Stimulated activated CD8-positive, alpha-beta memory T cell treated with anti-CD3 and anti-CD28 coated beads, Interleukin-15, amount 100 ng/mL, for 4 hours (primary cell): ENCODE results near the gene EIF2S2.

Source experiments
- DNase-seq, 2 donors: peaks; one replicate each; pipeline ENCODE4 v3.0.0-alpha.2; 2020; ENCODE audit warnings: low read depth in 2 of 2

EIF2S2 gene

DNA sequence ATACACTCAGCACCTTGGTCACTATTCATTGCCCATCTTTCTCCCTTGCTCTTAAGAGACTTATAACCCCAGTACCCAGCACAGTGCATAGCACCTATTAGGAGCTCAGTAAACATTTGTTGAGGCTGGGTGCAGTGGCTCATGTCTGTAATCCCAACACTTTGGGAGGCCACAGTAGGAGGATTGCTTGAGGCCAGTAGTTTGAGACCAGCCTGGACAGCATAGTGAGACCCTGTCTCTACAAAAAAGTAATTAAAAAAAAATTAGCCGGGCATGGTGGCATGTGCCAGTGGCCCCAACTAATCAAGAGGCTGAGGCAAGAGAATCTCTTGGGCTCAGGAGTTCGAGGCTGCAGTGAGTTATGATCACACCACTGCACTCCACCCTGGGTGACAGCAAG is 8.2 kb upstream of the EIF2S2 start:
- no peak for DNase-seq

GRCh38 chr20:34115232-34115631 is 3.2 kb upstream of the EIF2S2 start:
- no peak for DNase-seq

DNA sequence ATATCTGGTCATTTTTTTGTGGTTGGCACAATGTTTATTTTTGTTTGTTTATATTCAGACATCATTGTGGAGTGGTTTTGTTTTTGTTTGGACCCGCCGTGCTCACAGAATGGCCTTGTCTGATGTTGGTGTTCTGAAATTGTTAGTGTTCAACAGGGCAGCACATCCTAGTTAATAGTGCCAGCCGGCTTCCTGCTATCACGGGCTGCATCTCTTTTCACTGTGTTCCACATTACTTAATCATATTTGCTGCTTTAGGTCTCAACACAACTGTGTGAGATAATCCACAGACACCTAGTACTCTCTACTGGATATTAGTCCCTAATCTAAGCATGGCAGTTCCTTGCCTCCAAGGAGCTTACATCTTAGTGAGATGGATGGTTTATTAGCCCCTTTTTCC is 2.8 kb upstream of the EIF2S2 start:
- no peak for DNase-seq

DNA sequence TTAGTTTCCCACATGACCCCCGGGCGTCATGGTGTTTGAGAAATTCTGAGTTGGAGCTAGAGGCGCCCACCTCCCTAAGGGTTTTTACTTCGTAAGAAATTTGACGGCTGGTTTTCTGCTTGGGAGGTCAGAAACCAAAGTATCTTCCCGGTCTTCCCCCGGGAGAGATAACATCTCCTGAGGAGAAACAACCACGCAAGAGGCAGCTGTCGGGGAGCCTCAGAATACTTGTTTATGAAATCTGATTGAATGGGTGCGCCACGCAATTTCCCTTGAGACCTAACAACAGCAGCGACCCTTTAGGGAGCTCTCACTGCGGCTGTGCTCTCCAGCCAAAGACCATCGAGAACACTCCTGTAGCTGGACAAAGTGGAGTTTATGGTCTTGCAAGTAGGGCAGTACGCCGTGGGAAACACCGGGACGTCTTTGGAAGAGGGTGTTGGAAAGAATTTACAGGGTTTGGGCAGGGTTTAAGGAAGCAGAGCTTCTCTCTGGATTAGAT is 608 bp upstream of the EIF2S2 start:
- no peak for DNase-seq

- no peak for DNase-seq
These were observed 1.1 kb downstream of the EIF2S2 start for GRCh38 chr20:34110745-34111641.

DNA sequence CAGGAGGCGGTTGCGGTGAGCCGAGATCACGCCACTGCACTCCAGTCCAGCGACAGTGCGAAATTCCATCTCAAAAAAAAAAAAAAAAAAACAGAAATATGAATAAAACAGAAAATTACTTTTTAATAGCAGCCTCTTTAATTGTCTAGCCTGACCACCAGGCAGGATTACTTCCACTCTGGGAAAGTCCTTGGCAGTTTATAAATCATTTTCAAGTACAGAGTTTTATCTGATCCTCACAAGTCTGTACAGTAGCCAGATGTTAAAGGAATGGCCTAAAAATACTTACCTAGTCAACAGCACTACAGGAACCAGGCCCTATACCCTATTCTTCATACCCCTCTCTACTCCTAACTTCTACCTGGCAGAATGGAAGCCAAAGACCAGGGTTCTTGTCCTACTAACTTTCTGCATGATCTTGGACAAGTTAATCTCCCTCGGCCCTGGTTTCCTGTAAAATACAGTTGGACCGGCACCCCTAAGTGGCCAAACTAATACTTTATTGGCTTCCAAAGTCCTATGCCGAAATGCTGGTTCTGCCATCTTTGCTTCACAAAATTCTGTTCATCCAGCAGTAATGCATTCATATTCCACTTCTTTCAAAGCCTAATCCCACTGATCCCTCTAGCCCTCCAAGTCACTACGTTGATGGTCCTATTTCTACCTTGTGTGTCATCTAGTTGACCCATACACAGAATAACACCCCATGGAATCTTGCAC is 1.9 kb downstream of the EIF2S2 start:
- DNase-seq: no peak

- DNase-seq: no peak
These were observed 2.6 kb downstream of the EIF2S2 start for GRCh38 chr20:34109442-34109841.

DNA sequence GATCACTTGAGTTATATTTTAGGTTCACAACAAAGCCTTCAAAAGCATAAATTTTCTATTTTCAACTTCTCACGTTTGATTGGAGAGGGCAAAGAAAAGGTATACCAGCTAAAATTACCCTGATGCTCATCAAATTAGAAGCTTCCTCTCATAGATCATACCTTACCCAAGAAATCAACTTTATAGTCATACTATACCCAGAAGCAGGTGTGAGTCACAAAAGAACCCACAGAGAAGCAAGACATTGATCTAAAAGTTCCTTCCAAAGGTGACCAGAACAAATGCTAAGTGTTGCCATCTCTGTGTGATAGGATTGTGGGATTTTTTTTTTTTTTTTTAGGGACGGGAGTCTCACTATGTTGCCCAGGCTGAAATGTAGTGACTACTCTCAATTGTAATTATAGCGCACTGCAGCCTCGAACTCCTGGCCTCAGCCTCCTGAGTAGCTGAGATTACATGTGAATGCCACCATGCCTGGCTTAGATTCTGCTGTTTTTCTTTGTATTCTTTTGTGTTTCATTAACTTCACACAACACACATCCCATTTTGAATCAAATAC is 3.3 kb downstream of the EIF2S2 start:
- DNase-seq: no peak

GRCh38 chr20:34105978-34106675 is 5.9 kb downstream of the EIF2S2 start:
- DNase-seq: no peak

DNA sequence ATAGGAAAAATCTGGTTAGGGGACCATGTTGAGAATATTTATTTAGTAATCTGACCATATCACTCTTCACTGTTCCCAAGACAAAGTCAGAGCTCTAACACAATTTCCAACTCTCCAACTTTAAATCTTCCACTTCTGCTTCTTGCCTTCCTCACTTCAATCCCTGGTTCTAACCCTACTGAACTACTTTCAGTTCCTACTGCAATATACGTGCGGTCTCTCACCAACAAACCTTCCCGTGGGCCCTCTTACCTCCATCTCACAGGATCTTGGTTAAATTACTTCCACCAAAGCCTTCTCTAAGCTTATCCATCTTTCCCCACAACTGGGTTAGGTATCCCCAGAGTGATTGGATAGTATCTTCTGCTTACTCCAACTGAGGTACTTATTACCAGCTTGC is 8.0 kb downstream of the EIF2S2 start:
- DNase-seq: no peak

DNA sequence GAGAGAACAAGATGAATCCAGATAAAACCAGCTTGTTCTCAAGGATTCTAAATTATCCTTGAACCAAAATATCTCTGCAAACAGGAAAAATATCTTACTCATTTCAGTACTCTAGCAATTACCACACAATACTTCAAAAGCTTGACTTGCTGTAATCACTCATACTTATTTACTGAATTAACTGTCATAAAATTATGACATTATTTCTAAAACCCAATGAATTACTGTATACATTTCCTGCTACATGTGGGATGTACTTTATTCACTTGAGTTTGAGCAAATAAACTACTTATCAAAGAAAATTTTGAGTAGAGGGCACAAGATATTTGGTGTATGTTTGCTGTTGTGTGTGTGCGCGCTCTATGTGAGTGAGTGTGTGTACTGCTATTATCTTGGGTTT is 9.7 kb downstream of the EIF2S2 start:
- no peak for DNase-seq

DNA sequence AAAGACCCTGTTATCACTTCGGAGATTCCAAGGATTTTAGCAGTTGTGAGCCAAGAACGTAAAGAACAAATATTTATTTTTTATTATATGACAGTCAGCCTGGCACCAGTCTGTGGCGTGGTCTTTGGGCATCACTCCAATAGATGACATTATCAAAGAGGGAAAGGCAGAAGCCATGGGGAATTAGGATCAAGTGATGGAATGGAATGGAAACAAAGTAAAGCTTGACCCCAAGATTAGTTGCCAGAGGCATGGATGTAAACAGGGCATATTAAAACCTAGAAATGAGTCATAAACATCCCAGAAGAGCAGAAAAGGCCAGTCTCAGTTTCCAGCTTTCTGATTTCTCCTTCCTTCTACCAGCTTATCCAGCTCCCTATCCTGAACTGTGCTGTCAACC is 11.5 kb downstream of the EIF2S2 start:
- no peak for DNase-seq

DNA sequence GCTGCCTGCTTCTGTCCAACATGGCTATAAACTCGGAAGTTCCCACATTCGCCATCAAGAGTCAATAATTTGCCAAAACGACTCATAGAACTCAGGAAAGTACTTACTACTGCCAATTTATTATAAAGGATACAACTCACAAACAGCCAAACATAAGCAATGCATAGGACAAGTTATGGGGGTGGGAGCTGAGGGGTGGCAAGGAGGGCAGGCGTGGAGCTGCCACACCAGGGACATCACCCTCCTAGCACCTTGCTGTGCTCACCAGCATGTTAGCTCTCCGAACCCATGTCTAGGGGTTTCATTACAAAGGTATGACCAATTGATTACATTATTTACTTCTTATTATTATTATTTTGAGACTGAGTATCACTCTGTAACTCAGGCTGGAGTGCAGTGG is 12.4 kb downstream of the EIF2S2 start:
- no peak for DNase-seq

DNA sequence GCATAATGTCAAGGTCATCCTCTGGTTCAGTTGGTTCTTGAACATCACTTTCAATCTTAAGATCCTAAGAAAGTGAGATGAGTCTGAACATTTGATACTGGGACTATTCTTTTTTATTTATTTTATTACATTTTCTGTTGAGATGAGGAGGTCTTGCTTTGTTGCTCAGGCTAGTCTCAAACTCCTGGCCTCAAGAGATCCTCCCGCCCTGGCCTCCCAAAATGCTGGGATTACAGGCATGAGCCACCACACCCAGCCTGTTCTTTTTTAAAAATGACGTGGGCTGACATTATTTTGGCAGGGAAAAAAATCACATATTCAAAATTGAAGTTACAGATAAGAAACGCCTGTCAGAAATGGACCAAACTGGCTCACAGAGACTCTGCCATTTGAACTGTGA is 13.5 kb downstream of the EIF2S2 start:
- DNase-seq: no peak

- no peak for DNase-seq
These were observed 15.2 kb downstream of the EIF2S2 start for GRCh38 chr20:34096699-34097444.

GRCh38 chr20:34095825-34096224 is 16.2 kb downstream of the EIF2S2 start:
- no peak for DNase-seq

DNA sequence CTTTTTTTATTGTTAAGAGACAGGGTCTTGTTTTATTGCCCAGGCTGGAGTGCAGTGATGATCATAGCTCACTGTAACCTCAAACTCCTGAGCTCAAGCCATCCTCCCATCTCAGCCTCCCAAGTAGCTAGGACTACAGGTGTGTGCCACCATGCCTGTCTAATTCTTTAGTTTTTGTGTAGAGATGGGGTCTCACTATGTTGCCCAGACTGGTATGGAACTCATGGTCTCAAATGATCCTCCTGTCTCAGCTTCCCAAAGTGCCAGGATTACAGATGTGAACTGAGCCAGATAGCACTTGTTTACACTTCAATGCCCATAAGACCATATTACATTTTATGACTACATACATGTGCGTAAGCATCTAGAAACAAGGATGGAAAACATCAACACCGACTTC is 18.1 kb downstream of the EIF2S2 start:
- no peak for DNase-seq

DNA sequence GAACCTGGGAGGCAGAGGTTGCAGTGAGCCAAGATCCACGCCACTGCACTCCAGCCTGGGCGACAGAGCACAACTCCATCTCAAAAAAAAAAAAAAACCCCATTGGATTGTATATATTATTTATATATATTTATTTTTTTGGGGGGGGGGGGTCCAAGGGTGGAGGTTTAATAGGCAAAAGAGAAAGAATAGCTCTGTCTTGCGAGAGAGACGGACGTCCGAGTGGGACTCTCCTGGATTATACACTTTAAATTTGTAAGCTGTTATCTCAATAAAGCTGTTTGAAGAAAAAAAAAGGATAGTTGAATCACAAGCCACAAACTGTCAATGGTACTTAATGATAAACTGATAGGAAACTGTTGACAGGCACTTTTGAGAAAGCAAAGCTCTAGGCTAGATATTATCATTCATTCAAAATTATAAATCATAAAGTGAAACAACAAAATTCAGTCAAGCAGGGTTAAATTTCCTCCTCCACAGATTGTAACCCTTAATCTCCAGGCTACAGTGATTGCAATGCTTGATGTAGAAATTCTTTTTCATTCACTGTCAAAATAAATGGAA is 20.3 kb downstream of the EIF2S2 start:
- no peak for DNase-seq

GRCh38 chr20:34090645-34091044 is 21.4 kb downstream of the EIF2S2 start:
- DNase-seq: no peak

DNA sequence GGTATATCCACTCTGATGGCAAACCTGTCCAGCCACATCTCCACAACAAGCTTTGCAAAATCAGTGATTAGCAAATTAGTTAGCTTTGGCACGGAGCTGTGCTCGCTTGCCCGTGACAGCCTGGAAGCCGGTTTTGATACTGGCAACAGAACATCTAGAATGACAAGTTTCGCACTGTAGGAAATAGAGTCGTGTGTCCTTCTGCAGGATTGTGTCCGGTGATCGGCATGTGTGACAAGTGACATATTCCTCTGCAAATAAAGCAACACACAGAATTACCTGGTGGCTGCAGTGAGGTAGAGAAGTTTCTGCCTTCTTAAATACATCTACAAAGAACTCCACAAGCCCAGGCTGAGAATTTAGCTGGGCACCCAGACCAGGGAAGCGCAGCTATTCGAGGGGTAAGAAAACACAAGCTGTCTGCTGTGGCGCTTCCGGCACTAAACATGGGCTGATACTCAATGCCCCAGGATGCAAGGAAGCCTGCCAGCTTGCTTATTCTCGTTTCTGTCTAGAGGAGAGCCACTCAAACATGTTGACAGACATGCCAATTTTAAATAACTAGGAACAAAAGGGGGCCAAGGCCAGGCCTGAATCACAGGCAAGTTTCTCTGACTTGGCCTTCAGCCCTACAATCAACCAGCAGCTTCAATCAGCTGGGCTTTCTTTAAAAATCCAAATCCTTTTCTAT is 22.2 kb downstream of the EIF2S2 start:
- DNase-seq: no peak

DNA sequence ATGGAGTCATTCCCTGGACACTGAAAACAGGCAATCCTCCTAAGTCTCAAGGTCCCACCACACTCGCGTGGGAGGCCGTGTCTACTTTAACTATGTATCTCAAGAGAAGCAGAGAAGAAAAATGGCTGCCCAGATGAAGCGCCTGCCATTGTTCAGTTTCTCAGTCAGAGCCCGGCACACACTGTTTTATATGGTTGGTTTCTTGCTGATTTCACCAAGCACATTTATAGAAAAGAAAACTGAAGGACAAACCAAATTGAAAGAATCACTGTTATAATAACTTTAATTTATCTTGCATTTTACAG is 22.9 kb downstream of the EIF2S2 start:
- DNase-seq: no peak
